Measurements from ENCODE around the gene SETD7.
A peak's percentile ranks its signal among the peaks of the same experiment; 100 is the strongest.

Gene SETD7

GRCh38 chr4:139530833-139531427, 25.1 kb downstream of the SETD7 start:
- no peaks in the 10 kb centered on the region for H3K9me3 ChIP-seq (ENCODE audit: control insufficient read depth, low read length)
- H3K27me3 ChIP-seq (ENCODE audit: control insufficient read depth, insufficient read depth, low read length, poor library complexity, severe bottlenecking): no peaks in the 10 kb centered on the region
- no peak overlapping the region for H3K4me3 ChIP-seq (ENCODE audit: insufficient read depth, low read depth, low read length)
- no peaks in the 10 kb centered on the region for H3K36me3 ChIP-seq (ENCODE audit: control insufficient read depth, insufficient read depth, low read length)
- 53 to 56% methylated on average over 6 of the region's 6 CpGs for WGBS, 2 experiments
- peaks cover 4% of the 10 kb centered on the region for H3K4me1 ChIP-seq (ENCODE audit: control insufficient read depth, insufficient read depth, low read length)
- no peak overlapping the region for H3K27ac ChIP-seq (ENCODE audit: insufficient read depth, low read depth, low read length, poor library complexity, severe bottlenecking)

GRCh38 chr4:139528377-139529005, 27.5 kb downstream of the SETD7 start:
- Histone ChIP-seq H3K4me1 (ENCODE audit: control insufficient read depth, insufficient read depth, low read length) (peaks cover 4% of the 10 kb centered on the region), H3K9me3 (ENCODE audit: control insufficient read depth, low read length) (no peaks in the 10 kb centered on the region), H3K27me3 (ENCODE audit: control insufficient read depth, insufficient read depth, low read length, poor library complexity, severe bottlenecking) (no peaks in the 10 kb centered on the region), H3K36me3 (ENCODE audit: control insufficient read depth, insufficient read depth, low read length) (no peaks in the 10 kb centered on the region), H3K27ac (ENCODE audit: insufficient read depth, low read depth, low read length, poor library complexity, severe bottlenecking) (no peak overlapping the region), H3K4me3 (ENCODE audit: insufficient read depth, low read depth, low read length) (no peak overlapping the region)
- 85 to 97% methylated on average over 2 of the region's 2 CpGs for WGBS, 2 experiments

- no peaks in the 10 kb centered on the region for H3K36me3 ChIP-seq (ENCODE audit: control insufficient read depth, insufficient read depth, low read length)
- H3K27me3 ChIP-seq (ENCODE audit: control insufficient read depth, insufficient read depth, low read length, poor library complexity, severe bottlenecking): no peaks in the 10 kb centered on the region
- WGBS, 2 experiments: 88 to 91% methylated on average over 1 of the region's 2 CpGs
- H3K4me3 ChIP-seq (ENCODE audit: insufficient read depth, low read depth, low read length): no peak overlapping the region
- H3K9me3 ChIP-seq (ENCODE audit: control insufficient read depth, low read length): no peaks in the 10 kb centered on the region
- no peak overlapping the region for H3K27ac ChIP-seq (ENCODE audit: insufficient read depth, low read depth, low read length, poor library complexity, severe bottlenecking)
- H3K4me1 ChIP-seq (ENCODE audit: control insufficient read depth, insufficient read depth, low read length): no peaks in the 10 kb centered on the region
These were observed 29.1 kb downstream of the SETD7 start for GRCh38 chr4:139526928-139527327.

GRCh38 chr4:139525414-139525813, 30.6 kb downstream of the SETD7 start:
- Histone ChIP-seq H3K4me3 (ENCODE audit: insufficient read depth, low read depth, low read length) (no peak overlapping the region), H3K27ac (ENCODE audit: insufficient read depth, low read depth, low read length, poor library complexity, severe bottlenecking) (no peak overlapping the region), H3K4me1 (ENCODE audit: control insufficient read depth, insufficient read depth, low read length) (no peaks in the 10 kb centered on the region), H3K27me3 (ENCODE audit: control insufficient read depth, insufficient read depth, low read length, poor library complexity, severe bottlenecking) (no peaks in the 10 kb centered on the region), H3K9me3 (ENCODE audit: control insufficient read depth, low read length) (no peaks in the 10 kb centered on the region), H3K36me3 (ENCODE audit: control insufficient read depth, insufficient read depth, low read length) (no peaks in the 10 kb centered on the region)
- no CpG with 5 or more reads among the region's 2 CpGs for WGBS, 2 experiments

GRCh38 chr4:139524062-139524631, 31.9 kb downstream of the SETD7 start:
- H3K27ac ChIP-seq (ENCODE audit: insufficient read depth, low read depth, low read length, poor library complexity, severe bottlenecking): no peak overlapping the region
- WGBS, 2 experiments: 88% methylated on average over 4 of the region's 4 CpGs
- H3K4me1 ChIP-seq (ENCODE audit: control insufficient read depth, insufficient read depth, low read length): no peaks in the 10 kb centered on the region
- H3K4me3 ChIP-seq (ENCODE audit: insufficient read depth, low read depth, low read length): no peak overlapping the region
- H3K27me3 ChIP-seq (ENCODE audit: control insufficient read depth, insufficient read depth, low read length, poor library complexity, severe bottlenecking): no peaks in the 10 kb centered on the region
- H3K9me3 ChIP-seq (ENCODE audit: control insufficient read depth, low read length): no peaks in the 10 kb centered on the region
- H3K36me3 ChIP-seq (ENCODE audit: control insufficient read depth, insufficient read depth, low read length): no peaks in the 10 kb centered on the region

GRCh38 chr4:139523076-139523475, 32.9 kb downstream of the SETD7 start:
- no peaks in the 10 kb centered on the region for H3K36me3 ChIP-seq (ENCODE audit: control insufficient read depth, insufficient read depth, low read length)
- H3K4me1 ChIP-seq (ENCODE audit: control insufficient read depth, insufficient read depth, low read length): no peaks in the 10 kb centered on the region
- WGBS, 2 experiments: 77 to 100% methylated on average over 1 of the region's 1 CpG
- H3K9me3 ChIP-seq (ENCODE audit: control insufficient read depth, low read length): no peaks in the 10 kb centered on the region
- no peak overlapping the region for H3K27ac ChIP-seq (ENCODE audit: insufficient read depth, low read depth, low read length, poor library complexity, severe bottlenecking)
- H3K27me3 ChIP-seq (ENCODE audit: control insufficient read depth, insufficient read depth, low read length, poor library complexity, severe bottlenecking): no peaks in the 10 kb centered on the region
- no peak overlapping the region for H3K4me3 ChIP-seq (ENCODE audit: insufficient read depth, low read depth, low read length)

- no peak overlapping the region for H3K4me3 ChIP-seq (ENCODE audit: insufficient read depth, low read depth, low read length)
- H3K4me1 ChIP-seq (ENCODE audit: control insufficient read depth, insufficient read depth, low read length): no peaks in the 10 kb centered on the region
- H3K27ac ChIP-seq (ENCODE audit: insufficient read depth, low read depth, low read length, poor library complexity, severe bottlenecking): no peak overlapping the region
- WGBS, 2 experiments: 58 to 69% methylated on average over 4 of the region's 4 CpGs
- H3K9me3 ChIP-seq (ENCODE audit: control insufficient read depth, low read length): no peaks in the 10 kb centered on the region
- H3K36me3 ChIP-seq (ENCODE audit: control insufficient read depth, insufficient read depth, low read length): peaks cover 5% of the 10 kb centered on the region
- no peaks in the 10 kb centered on the region for H3K27me3 ChIP-seq (ENCODE audit: control insufficient read depth, insufficient read depth, low read length, poor library complexity, severe bottlenecking)
These were observed 33.6 kb downstream of the SETD7 start for GRCh38 chr4:139522457-139522856.

GRCh38 chr4:139521754-139522401, 34.1 kb downstream of the SETD7 start:
- no peaks in the 10 kb centered on the region for H3K4me1 ChIP-seq (ENCODE audit: control insufficient read depth, insufficient read depth, low read length)
- peak overlapping the region; percentile 3 for H3K27ac ChIP-seq (ENCODE audit: insufficient read depth, low read depth, low read length, poor library complexity, severe bottlenecking)
- H3K4me3 ChIP-seq (ENCODE audit: insufficient read depth, low read depth, low read length): no peak overlapping the region
- H3K27me3 ChIP-seq (ENCODE audit: control insufficient read depth, insufficient read depth, low read length, poor library complexity, severe bottlenecking): no peaks in the 10 kb centered on the region
- 74 to 84% methylated on average over 4 of the region's 4 CpGs for WGBS, 2 experiments
- H3K36me3 ChIP-seq (ENCODE audit: control insufficient read depth, insufficient read depth, low read length): peaks cover 6% of the 10 kb centered on the region
- no peaks in the 10 kb centered on the region for H3K9me3 ChIP-seq (ENCODE audit: control insufficient read depth, low read length)

GRCh38 chr4:139515531-139515958, 40.5 kb downstream of the SETD7 start:
- H3K4me1 ChIP-seq (ENCODE audit: control insufficient read depth, insufficient read depth, low read length): peaks cover 5% of the 10 kb centered on the region
- no peak overlapping the region for H3K27ac ChIP-seq (ENCODE audit: insufficient read depth, low read depth, low read length, poor library complexity, severe bottlenecking)
- 92% methylated on average over 4 of the region's 4 CpGs for WGBS, 2 experiments
- no peak overlapping the region for H3K4me3 ChIP-seq (ENCODE audit: insufficient read depth, low read depth, low read length)
- H3K9me3 ChIP-seq (ENCODE audit: control insufficient read depth, low read length): no peaks in the 10 kb centered on the region
- no peaks in the 10 kb centered on the region for H3K27me3 ChIP-seq (ENCODE audit: control insufficient read depth, insufficient read depth, low read length, poor library complexity, severe bottlenecking)
- peaks cover 6% of the 10 kb centered on the region for H3K36me3 ChIP-seq (ENCODE audit: control insufficient read depth, insufficient read depth, low read length)

GRCh38 chr4:139514382-139515059, 41.5 kb downstream of the SETD7 start:
- Histone ChIP-seq H3K27me3 (ENCODE audit: control insufficient read depth, insufficient read depth, low read length, poor library complexity, severe bottlenecking) (no peaks in the 10 kb centered on the region), H3K4me3 (ENCODE audit: insufficient read depth, low read depth, low read length) (no peak overlapping the region), H3K9me3 (ENCODE audit: control insufficient read depth, low read length) (no peaks in the 10 kb centered on the region), H3K36me3 (ENCODE audit: control insufficient read depth, insufficient read depth, low read length) (peaks cover 6% of the 10 kb centered on the region), H3K4me1 (ENCODE audit: control insufficient read depth, insufficient read depth, low read length) (peaks cover 5% of the 10 kb centered on the region), H3K27ac (ENCODE audit: insufficient read depth, low read depth, low read length, poor library complexity, severe bottlenecking) (no peak overlapping the region)
- WGBS, 2 experiments: 93 to 94% methylated on average over 8 of the region's 8 CpGs

All from ectodermal cell (in vitro differentiated cells).